HepG2 (cell line): ENCODE data around the gene OGFR. TPM values are rescaled to one million over a fixed set of nuclear protein-coding genes. Genes with fewer than 3 reads are reported as not detected.
A peak's percentile ranks its signal among the peaks of the same experiment; 100 is the strongest.

Source experiments
- ASH2L ChIP-seq: fragments of 300-600, 200-600 bp; sonication (generic); IDR thresholded peaks from 2 replicates; pipeline ENCODE4 v1.7.0; 2017; ENCODE audit warnings: low read depth, mild to moderate bottlenecking, moderate library complexity, mixed read lengths, low read length; ENCODE audit not compliant: insufficient read length
- ATRX ChIP-seq: sonication (generic); formaldehyde crosslinking; IDR thresholded peaks from 2 replicates; pipeline ENCODE4 v1.4.0; 2020; ENCODE audit warnings: missing genetic modification reagents, borderline replicate concordance
- CBX5 ChIP-seq: sonication (generic); formaldehyde crosslinking; IDR thresholded peaks from 2 replicates; pipeline ENCODE4 v1.4.0; 2020; ENCODE audit warnings: missing genetic modification reagents, borderline replicate concordance
- CHCHD3 ChIP-seq: sonication (generic); formaldehyde crosslinking; IDR thresholded peaks from 2 replicates; pipeline ENCODE4 v1.8.0; 2022; ENCODE audit warnings: mild to moderate bottlenecking, missing genetic modification reagents, moderate library complexity
- HOMEZ ChIP-seq: IDR thresholded peaks from 2 replicates; pipeline ENCODE4 v1.6.1; 2016; ENCODE audit warnings: low read depth
- JUND ChIP-seq: sonication (generic); formaldehyde crosslinking; IDR thresholded peaks from 2 replicates; pipeline ENCODE4 v1.8.0; 2022; ENCODE audit warnings: mild to moderate bottlenecking, missing genetic modification reagents
- LCORL ChIP-seq, 2 experiments: fragments of 450-650 bp in 1 of 2; sonication (generic) in 1 of 2; formaldehyde crosslinking in 1 of 2; IDR thresholded peaks; 2 replicates each; pipeline versions ENCODE4 v1.5.0 to v1.6.1; 2017 to 2020; ENCODE audit warnings: antibody characterized with exemption in 1 of 2, missing genetic modification reagents in 1 of 2
- NFKB2 ChIP-seq: sonication (generic); formaldehyde crosslinking; IDR thresholded peaks from 2 replicates; pipeline ENCODE4 v1.4.0; 2020; ENCODE audit warnings: missing genetic modification reagents, borderline replicate concordance
- NONO ChIP-seq, 2 experiments: fragments of 450-650 bp in 1 of 2; sonication (generic) in 1 of 2; formaldehyde crosslinking in 1 of 2; IDR thresholded peaks in 1 of 2; conservative IDR thresholded peaks in 1 of 2; 2 replicates each; pipeline versions ENCODE4 v1.6.1 to v1.8.0; 2017 to 2022; ENCODE audit warnings: mild to moderate bottlenecking in 1 of 2, missing genetic modification reagents in 1 of 2, moderate library complexity in 1 of 2
- NR2F1 ChIP-seq, 2 experiments: fragments of 450-650 bp in 1 of 2; formaldehyde crosslinking in 1 of 2; IDR thresholded peaks; 2 replicates each; pipeline versions ENCODE4 v1.5.0 to v1.6.1; 2016 to 2020; ENCODE audit warnings: mild to moderate bottlenecking in 1 of 2, missing compliant biosample characterization in 1 of 2, missing genetic modification reagents in 1 of 2, moderate library complexity in 1 of 2
- NRL ChIP-seq: sonication (generic); formaldehyde crosslinking; IDR thresholded peaks from 2 replicates; pipeline ENCODE4 v1.5.0; 2020; ENCODE audit warnings: missing genetic modification reagents, mild to moderate bottlenecking, moderate library complexity, borderline replicate concordance
- RFX3 ChIP-seq: IDR thresholded peaks from 2 replicates; pipeline ENCODE4 v1.6.1; 2016; ENCODE audit warnings: missing biosample characterization, missing genetic modification reagents
- SNAPC2 ChIP-seq: sonication (generic); formaldehyde crosslinking; IDR thresholded peaks from 2 replicates; pipeline ENCODE4 v1.8.1; 2022; ENCODE audit warnings: mild to moderate bottlenecking, missing genetic modification reagents
- SP140L ChIP-seq: sonication (generic); formaldehyde crosslinking; IDR thresholded peaks from 2 replicates; pipeline ENCODE4 v1.4.0; 2020; ENCODE audit warnings: missing genetic modification reagents, borderline replicate concordance
- SRSF1 ChIP-seq: fragments of 200-400 bp; formaldehyde crosslinking; optimal IDR thresholded peaks from 2 replicates; pipeline ENCODE3; 2017; ENCODE audit warnings: mild to moderate bottlenecking, low read depth, low read length, moderate library complexity
- TGIF2 ChIP-seq: IDR thresholded peaks from 2 replicates; pipeline ENCODE4 v1.6.1; 2016; ENCODE audit warnings: control low read depth, missing compliant biosample characterization
- TOE1 ChIP-seq: sonication (generic); formaldehyde crosslinking; IDR thresholded peaks from 2 replicates; pipeline ENCODE4 v1.4.0; 2020; ENCODE audit warnings: mild to moderate bottlenecking, missing genetic modification reagents
- ZBTB21 ChIP-seq: sonication (generic); formaldehyde crosslinking; IDR thresholded peaks from 2 replicates; pipeline ENCODE4 v1.4.0; 2020; ENCODE audit warnings: missing genetic modification reagents
- ZNF232 ChIP-seq: sonication (generic); formaldehyde crosslinking; IDR thresholded peaks from 2 replicates; pipeline ENCODE4 v1.4.0; 2020; ENCODE audit warnings: missing genetic modification reagents, borderline replicate concordance
- ZNF274 ChIP-seq: sonication (generic); formaldehyde crosslinking; IDR thresholded peaks from 2 replicates; pipeline ENCODE4 v1.5.1; 2020; ENCODE audit warnings: mild to moderate bottlenecking, missing genetic modification reagents
- ZNF292 ChIP-seq: sonication (generic); formaldehyde crosslinking; IDR thresholded peaks from 2 replicates; pipeline ENCODE4 v1.8.1; 2022; ENCODE audit warnings: mild to moderate bottlenecking, low read depth, missing genetic modification reagents, borderline replicate concordance
- ZNF34 ChIP-seq: sonication (generic); formaldehyde crosslinking; IDR thresholded peaks from 2 replicates; pipeline ENCODE4 v1.4.0; 2020; ENCODE audit warnings: mild to moderate bottlenecking, missing genetic modification reagents, borderline replicate concordance
- ZNF615 ChIP-seq: sonication (generic); formaldehyde crosslinking; IDR thresholded peaks from 2 replicates; pipeline ENCODE4 v1.5.0; 2020; ENCODE audit warnings: mild to moderate bottlenecking, missing genetic modification reagents, borderline replicate concordance
- ZNF781 ChIP-seq: sonication (generic); formaldehyde crosslinking; IDR thresholded peaks from 2 replicates; pipeline ENCODE4 v1.5.1; 2020; ENCODE audit warnings: borderline replicate concordance, mild to moderate bottlenecking, missing genetic modification reagents; ENCODE audit errors: not compliant biosample characterization
- ZSCAN31 ChIP-seq: sonication (generic); formaldehyde crosslinking; IDR thresholded peaks from 2 replicates; pipeline ENCODE4 v1.5.0; 2020; ENCODE audit warnings: low read depth, mild to moderate bottlenecking, missing genetic modification reagents
- polyA plus RNA-seq, 8 experiments: library from polyadenylated mRNA; depleted of rRNA in 3 of 8; stranded (reverse) in 7 of 8; unstranded in 1 of 8; fragments of >200 nt; fragmentation: Illumina TruSeq in 4 of 8; extraction: Trizol in 4 of 8; gene quantifications; 2 replicates each; pipeline versions ENCODE4 v1.2.1 to v1.2.3, GENCODE V29; 2011 to 2016; ENCODE audit warnings: low read depth in 4 of 8, missing spikeins in 1 of 8, mixed read lengths in 1 of 8; ENCODE audit not compliant: insufficient read depth in 1 of 8
- total RNA-seq, 5 experiments: library from RNA; depleted of rRNA; stranded (reverse); fragments of >200 nt; fragmentation: Illumina TruSeq; extraction: Trizol; gene quantifications; 2 replicates each; pipeline ENCODE4 v1.2.3, GENCODE V29; 2016; ENCODE audit warnings: low read depth in 1 of 5
- TF ChIP-seq, protein P1 (sequence below): sonication (generic); formaldehyde crosslinking; IDR thresholded peaks from 2 replicates; pipeline ENCODE4 v1.5.0; 2020; ENCODE audit warnings: missing genetic modification reagents
- TF ChIP-seq, protein P2 (sequence below): IDR thresholded peaks from 2 replicates; pipeline ENCODE4 v1.6.1; 2018; ENCODE audit warnings: missing genetic modification reagents, mild to moderate bottlenecking, missing compliant biosample characterization

Gene OGFR
- total and polyA plus RNA-seq, 2 of the 13 experiments (the other 11 are each of a cell fraction or from before 2014, with no cell fraction given), result 47.7 to 81.8 TPM

DNA sequence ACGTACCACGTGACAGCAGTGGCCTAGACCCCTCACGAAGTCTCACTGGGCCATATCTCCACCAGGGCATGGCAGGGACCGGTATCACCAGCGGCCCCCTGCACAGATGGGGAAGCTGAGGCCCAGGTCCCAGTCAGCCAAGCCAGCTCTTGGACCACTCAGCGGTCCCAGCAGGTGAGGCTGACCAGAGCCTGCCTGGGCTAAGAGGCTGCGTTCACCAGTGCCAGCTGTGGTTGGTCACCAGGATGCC is 11.0 kb upstream of the OGFR start (continued):
- no peak for TF ChIP-seq ZNF292 (CRISPR knock-in tag)
- peak; percentile 19; the same call in 1 of the 2 replicates for TF ChIP-seq NRL
- no peak for TF ChIP-seq SP140L (CRISPR knock-in tag)
- TF ChIP-seq SNAPC2 (CRISPR knock-in tag), result no peak
- no peak for TF ChIP-seq NR2F1 (CRISPR knock-in tag; IDR thresholded peaks at IDR 0.05)
- TF ChIP-seq ZNF34 (CRISPR knock-in tag), result no peak
- no peak for TF ChIP-seq TGIF2 (CRISPR knock-in tag)
- TF ChIP-seq CHCHD3, result no peak
- TF ChIP-seq JUND (CRISPR knock-in tag), result 0 out of 2 replicates have a peak, but pooled peaks have one; percentile 47
- peak; percentile 81; the same call in 1 of the 2 replicates for TF ChIP-seq ZNF232
- no peak for TF ChIP-seq TOE1
- peak; percentile 29; the same call in 1 of the 2 replicates for TF ChIP-seq RFX3
- peak; percentile 80; the same call in 1 of the 2 replicates for TF ChIP-seq NFKB2
- TF ChIP-seq, protein P1, sequence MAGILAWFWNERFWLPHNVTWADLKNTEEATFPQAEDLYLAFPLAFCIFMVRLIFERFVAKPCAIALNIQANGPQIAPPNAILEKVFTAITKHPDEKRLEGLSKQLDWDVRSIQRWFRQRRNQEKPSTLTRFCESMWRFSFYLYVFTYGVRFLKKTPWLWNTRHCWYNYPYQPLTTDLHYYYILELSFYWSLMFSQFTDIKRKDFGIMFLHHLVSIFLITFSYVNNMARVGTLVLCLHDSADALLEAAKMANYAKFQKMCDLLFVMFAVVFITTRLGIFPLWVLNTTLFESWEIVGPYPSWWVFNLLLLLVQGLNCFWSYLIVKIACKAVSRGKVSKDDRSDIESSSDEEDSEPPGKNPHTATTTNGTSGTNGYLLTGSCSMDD, result peak; percentile 93
- no peak for TF ChIP-seq ATRX (CRISPR knock-in tag)
- TF ChIP-seq ZSCAN31 (CRISPR knock-in tag), result 0 out of 2 replicates have a peak, but pooled peaks have one; percentile 9
- TF ChIP-seq, protein P2, sequence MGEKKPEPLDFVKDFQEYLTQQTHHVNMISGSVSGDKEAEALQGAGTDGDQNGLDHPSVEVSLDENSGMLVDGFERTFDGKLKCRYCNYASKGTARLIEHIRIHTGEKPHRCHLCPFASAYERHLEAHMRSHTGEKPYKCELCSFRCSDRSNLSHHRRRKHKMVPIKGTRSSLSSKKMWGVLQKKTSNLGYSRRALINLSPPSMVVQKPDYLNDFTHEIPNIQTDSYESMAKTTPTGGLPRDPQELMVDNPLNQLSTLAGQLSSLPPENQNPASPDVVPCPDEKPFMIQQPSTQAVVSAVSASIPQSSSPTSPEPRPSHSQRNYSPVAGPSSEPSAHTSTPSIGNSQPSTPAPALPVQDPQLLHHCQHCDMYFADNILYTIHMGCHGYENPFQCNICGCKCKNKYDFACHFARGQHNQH (CRISPR knock-in tag), result 0 out of 2 replicates have a peak, but pooled peaks have one; percentile 23
- TF ChIP-seq SRSF1, result no peak
- no peak for TF ChIP-seq HOMEZ (CRISPR knock-in tag)
- TF ChIP-seq ASH2L, result no peak
- no peak for TF ChIP-seq CBX5 (CRISPR knock-in tag)
- no peak for TF ChIP-seq ZNF615 (CRISPR knock-in tag)
- TF ChIP-seq ZNF781 (CRISPR knock-in tag), result peak; percentile 85
- no peak; the same call in 1 of the 2 replicates for TF ChIP-seq ZBTB21 (CRISPR knock-in tag)
- TF ChIP-seq LCORL (IDR thresholded peaks at IDR 0.05), result no peak
- peak; percentile 39; the same call in 1 of the 2 replicates for TF ChIP-seq LCORL (CRISPR knock-in tag; IDR thresholded peaks at IDR 0.05)
- TF ChIP-seq NONO (IDR thresholded peaks at IDR 0.05), result no peak
- no peak for TF ChIP-seq NONO (CRISPR knock-in tag; conservative IDR thresholded peaks at IDR 0.05)
- TF ChIP-seq ZNF274 (CRISPR knock-in tag), result 0 out of 2 replicates have a peak, but pooled peaks have one; percentile 26
